Body of pancreas (tissue), 4 donors: Measurements from ENCODE around the gene KRTAP10-1. TPM values are rescaled to one million over a fixed set of nuclear protein-coding genes. Genes with fewer than 3 reads are reported as not detected.

ENCODE experiments used
- ATAC-seq: fragments of 150-250 bp; one replicate; pipeline ENCODE4 v1.9.1; 2016
- DNase-seq, 4 donors: peaks; one replicate each; pipeline ENCODE4 v3.0.0-alpha.2; 2019
- H3K27ac ChIP-seq, 4 donors: fragments of 200-600 bp; sonication (generic); 1 replicate in 3 of 4; 2 replicates in 1 of 4; pipeline versions ENCODE4 v1.5.1 to v1.6.1; 2016 to 2019; ENCODE audit warnings: mild to moderate bottlenecking in 1 of 4, mixed read lengths in 1 of 4, moderate library complexity in 1 of 4
- H3K27me3 ChIP-seq, 2 donors: fragments of 200-600 bp; sonication (generic); one replicate each; pipeline ENCODE4 v1.6.0; 2016; ENCODE audit warnings: mild to moderate bottlenecking in 1 of 2
- H3K36me3 ChIP-seq, 2 donors: fragments of 200-600 bp; sonication (generic); replicated peaks in 1 of 2; 2 replicates each; pipeline ENCODE4 v1.5.1; 2016; ENCODE audit warnings: low read depth in 2 of 2; ENCODE audit not compliant: insufficient read depth in 1 of 2
- H3K4me1 ChIP-seq: fragments of 200-600 bp; sonication (generic); one replicate; pipeline ENCODE4 v1.6.0; 2016
- H3K4me3 ChIP-seq, 2 donors: fragments of 200-600 bp; sonication (generic); 1 replicate in 1 of 2; 2 replicates in 1 of 2; pipeline ENCODE4 v1.5.1; 2016 to 2019
- H3K9me3 ChIP-seq, 3 donors: fragments of 200-600 bp; sonication (generic); 1 replicate in 2 of 3; 2 replicates in 1 of 3; pipeline ENCODE4 v1.5.1; 2016
- POLR2A ChIP-seq, 3 donors: fragments of 450-650 bp; IDR thresholded peaks; one replicate each; pipeline ENCODE4 v1.6.1; 2016; ENCODE audit warnings: antibody characterized with exemption in 3 of 3, mild to moderate bottlenecking in 2 of 3
- WGBS, 2 donors: methylation state at CpG; one replicate each; pipeline ENCODE4 v1.1.5; 2017; 5-methylcytosine and 5-hydroxymethylcytosine counted together
- intact Hi-C: fragments of 100-400 bp; cut with DNase I; formaldehyde crosslinking; loops from one replicate; pipeline ENCODE4 v1.15.1; 2023
- total RNA-seq, 2 donors: library from RNA; depleted of rRNA; stranded (reverse); fragments of >200 nt; gene quantifications; one replicate each; pipeline ENCODE4 v1.1.0, GENCODE V29; 2016
- TF ChIP-seq, protein P1 (sequence below), 7 experiments: fragments of 450-650 bp in 4 of 7; fragments of 200-600 bp in 3 of 7; sonication (generic) in 3 of 7; IDR thresholded peaks; one replicate each; pipeline ENCODE4 v1.5.1; 2016 to 2019; ENCODE audit warnings: antibody characterized with exemption in 7 of 7

KRTAP10-1 gene
- total RNA-seq, 2 donors from 2014 or later = not detected

DNA sequence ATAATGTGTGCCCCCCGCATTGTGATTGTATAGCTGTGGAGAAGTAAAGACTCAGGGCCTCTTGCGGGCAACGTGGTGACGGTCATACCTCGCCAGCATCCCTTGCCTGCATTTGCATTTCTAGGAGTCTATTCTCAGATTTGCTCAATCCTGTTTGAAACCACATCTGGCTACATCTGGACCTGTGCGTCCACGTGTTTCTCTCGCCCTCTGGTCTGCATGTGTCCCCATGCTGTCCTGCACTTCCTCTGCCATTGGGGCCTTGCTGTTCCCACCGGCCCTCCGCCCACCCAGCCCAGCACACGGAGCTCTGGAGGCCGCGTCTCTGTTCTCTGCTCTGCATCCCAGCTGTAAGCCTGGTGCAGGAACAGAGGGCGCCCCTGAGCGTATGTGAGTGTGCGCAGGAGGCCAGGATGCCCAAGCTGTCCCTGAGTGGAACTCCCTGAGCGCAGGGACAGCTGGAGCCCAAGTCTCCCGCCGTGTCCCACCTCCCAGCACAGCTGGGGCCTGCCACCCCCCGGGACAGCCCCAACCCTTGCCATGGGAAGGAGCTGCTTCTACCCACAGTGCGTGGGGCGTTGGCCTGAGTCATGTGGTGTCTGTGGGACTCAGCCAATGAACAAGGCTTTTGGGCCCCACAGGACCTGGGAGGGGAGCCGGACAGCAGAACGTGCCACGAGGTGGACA is 9.7 kb upstream of the KRTAP10-1 start:
- Histone ChIP-seq H3K36me3 (no peaks in the 10 kb centered on the region), H3K4me1 (no peaks in the 10 kb centered on the region), H3K27ac (no peak overlapping the region), H3K9me3 (peaks cover 0 to 5% (median 0%) of the 10 kb centered on the region in 3 donors), H3K4me3 (no peak overlapping the region), H3K27me3 (peaks cover 0 to 3% of the 10 kb centered on the region in 2 donors)
- 54 to 57% methylated on average over 10 to 25 of the region's 25 CpGs for WGBS, 2 donors
- intact Hi-C loops = no loop called here
- ATAC-seq (no peak), DNase-seq (no peak)
- TF ChIP-seq, protein P1, sequence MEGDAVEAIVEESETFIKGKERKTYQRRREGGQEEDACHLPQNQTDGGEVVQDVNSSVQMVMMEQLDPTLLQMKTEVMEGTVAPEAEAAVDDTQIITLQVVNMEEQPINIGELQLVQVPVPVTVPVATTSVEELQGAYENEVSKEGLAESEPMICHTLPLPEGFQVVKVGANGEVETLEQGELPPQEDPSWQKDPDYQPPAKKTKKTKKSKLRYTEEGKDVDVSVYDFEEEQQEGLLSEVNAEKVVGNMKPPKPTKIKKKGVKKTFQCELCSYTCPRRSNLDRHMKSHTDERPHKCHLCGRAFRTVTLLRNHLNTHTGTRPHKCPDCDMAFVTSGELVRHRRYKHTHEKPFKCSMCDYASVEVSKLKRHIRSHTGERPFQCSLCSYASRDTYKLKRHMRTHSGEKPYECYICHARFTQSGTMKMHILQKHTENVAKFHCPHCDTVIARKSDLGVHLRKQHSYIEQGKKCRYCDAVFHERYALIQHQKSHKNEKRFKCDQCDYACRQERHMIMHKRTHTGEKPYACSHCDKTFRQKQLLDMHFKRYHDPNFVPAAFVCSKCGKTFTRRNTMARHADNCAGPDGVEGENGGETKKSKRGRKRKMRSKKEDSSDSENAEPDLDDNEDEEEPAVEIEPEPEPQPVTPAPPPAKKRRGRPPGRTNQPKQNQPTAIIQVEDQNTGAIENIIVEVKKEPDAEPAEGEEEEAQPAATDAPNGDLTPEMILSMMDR (IDR thresholded peaks at IDR 0.05) = no peak
- TF ChIP-seq POLR2A (IDR thresholded peaks at IDR 0.05) = no peak

- Histone ChIP-seq H3K27ac (no peak overlapping the region), H3K36me3 (no peaks in the 10 kb centered on the region), H3K27me3 (peaks cover 0 to 3% of the 10 kb centered on the region in 2 donors), H3K4me3 (no peak overlapping the region), H3K4me1 (no peaks in the 10 kb centered on the region), H3K9me3 (peaks cover 0 to 5% (median 0%) of the 10 kb centered on the region in 3 donors)
- intact Hi-C loops = no loop called here
- WGBS, 2 donors = 18 to 21% methylated on average over 14 of the region's 14 CpGs
- DNase-seq = no peak
- no peak for ATAC-seq
- TF ChIP-seq, protein P1 (IDR thresholded peaks at IDR 0.05) = no peak
Measured at GRCh38 chr21:44548922-44549321, 8.9 kb upstream of the KRTAP10-1 start.

DNA sequence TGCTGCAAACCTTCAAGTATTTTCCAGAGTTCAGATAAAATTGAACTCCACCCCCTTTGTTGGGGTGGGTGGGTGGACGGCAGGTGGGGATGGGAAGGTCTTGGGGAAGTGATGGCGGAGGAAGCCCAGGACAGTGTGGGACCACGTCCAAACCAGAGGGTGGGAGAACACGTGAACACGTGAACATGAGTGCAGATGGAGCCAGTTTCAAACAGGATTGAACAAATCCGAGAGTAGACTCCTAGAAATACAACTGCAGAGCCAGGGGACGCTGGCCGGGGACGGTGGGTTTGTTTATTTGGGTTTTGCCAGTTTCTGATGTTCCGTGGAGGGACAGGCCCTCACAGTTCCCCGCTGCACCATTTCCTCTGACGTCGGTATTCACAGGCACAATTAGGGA is 8.4 kb upstream of the KRTAP10-1 start:
- Histone ChIP-seq H3K9me3 (peaks cover 0 to 5% (median 0%) of the 10 kb centered on the region in 3 donors), H3K27me3 (peaks cover 0 to 3% of the 10 kb centered on the region in 2 donors), H3K36me3 (no peaks in the 10 kb centered on the region), H3K4me3 (no peak overlapping the region), H3K4me1 (no peaks in the 10 kb centered on the region), H3K27ac (no peak overlapping the region)
- DNase-seq (no peak), ATAC-seq (no peak)
- TF ChIP-seq POLR2A (IDR thresholded peaks at IDR 0.05) = no peak
- TF ChIP-seq, protein P1 (IDR thresholded peaks at IDR 0.05) = no peak
- intact Hi-C loops = no loop called here
- WGBS, 2 donors = 39 to 50% methylated on average over 13 of the region's 13 CpGs

DNA sequence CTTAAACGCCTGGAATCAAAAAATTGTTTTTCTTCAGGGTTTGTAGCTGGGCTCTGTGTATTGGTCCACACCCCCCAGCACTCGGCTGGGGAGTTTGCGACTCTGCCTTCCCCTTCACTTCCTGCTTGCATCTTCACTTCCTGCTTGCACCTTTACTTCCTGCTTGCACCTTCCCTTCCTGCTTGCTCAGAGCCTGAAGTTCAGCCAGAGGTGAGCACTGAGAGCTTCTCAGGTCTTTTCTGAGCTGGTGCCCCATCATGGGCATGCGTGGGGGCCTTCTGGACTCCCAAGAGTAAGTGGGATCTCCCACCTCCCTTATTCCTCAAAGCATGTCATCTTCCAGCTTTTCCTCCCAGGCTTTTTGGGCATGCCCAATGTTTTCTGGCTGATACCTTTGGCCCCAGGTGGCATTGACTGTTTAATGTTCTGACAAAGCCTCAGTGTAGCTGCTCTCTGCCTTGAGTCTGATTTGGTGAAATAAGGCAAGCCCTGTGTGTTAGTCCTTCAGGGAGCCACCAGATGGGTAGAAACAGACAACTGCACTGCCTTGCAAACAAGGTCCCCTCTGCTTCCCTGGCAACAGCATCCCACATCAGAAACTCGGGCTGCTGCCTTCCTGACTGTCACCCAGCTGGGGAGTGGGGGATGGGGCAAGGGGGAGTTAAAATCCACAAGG is 7.8 kb upstream of the KRTAP10-1 start:
- H3K27ac ChIP-seq = no peak overlapping the region

More for the DNA sequence above, 7.8 kb upstream of the KRTAP10-1 start:
- DNase-seq (no peak), ATAC-seq (no peak)
- no peak for TF ChIP-seq POLR2A (IDR thresholded peaks at IDR 0.05)
- TF ChIP-seq, protein P1 (IDR thresholded peaks at IDR 0.05) = no peak
- intact Hi-C loops = no loop called here
- Histone ChIP-seq H3K9me3 (peaks cover 0 to 5% (median 0%) of the 10 kb centered on the region in 3 donors), H3K36me3 (no peaks in the 10 kb centered on the region), H3K4me3 (no peak overlapping the region), H3K4me1 (no peaks in the 10 kb centered on the region), H3K27me3 (peaks cover 0 to 3% of the 10 kb centered on the region in 2 donors)
- 35 to 46% methylated on average over 5 of the region's 5 CpGs for WGBS, 2 donors
